GM23248 (cell line): ENCODE data around the gene USP17L22. TPM values are rescaled to one million over a fixed set of nuclear protein-coding genes. Genes with fewer than 3 reads are reported as not detected.
"Not testable (repeated sequence)": the region's sequence is repeated elsewhere in the genome, so short reads cannot be mapped to it uniquely, and the experiment has no call there.

Experiments used
- DNase-seq: peaks from one replicate; pipeline ENCODE4 v3.0.0-alpha.2; 2015
- H2AFZ ChIP-seq: fragments of 200-600 bp; sonication (generic); 2 replicates; pipeline ENCODE4 v1.6.1; 2016; ENCODE audit warnings: antibody characterized with exemption
- H3F3A ChIP-seq: fragments of 200-600 bp; sonication (generic); 2 replicates; pipeline ENCODE4 v1.6.1; 2016; ENCODE audit warnings: mild to moderate bottlenecking, antibody characterized with exemption, mixed run types; ENCODE audit not compliant: insufficient read depth
- H3K27ac ChIP-seq: fragments of 200-600 bp; sonication (generic); 2 replicates; pipeline ENCODE4 v1.5.1; 2016; ENCODE audit warnings: mild to moderate bottlenecking
- H3K27me3 ChIP-seq: fragments of 200-600 bp; sonication (generic); replicated peaks from 2 replicates; pipeline ENCODE4 v1.6.1; 2016; ENCODE audit warnings: mild to moderate bottlenecking; ENCODE audit not compliant: insufficient read depth
- H3K36me3 ChIP-seq: fragments of 200-600 bp; sonication (generic); 2 replicates; pipeline ENCODE4 v1.6.1; 2016; ENCODE audit warnings: low read depth, mild to moderate bottlenecking
- H3K4me1 ChIP-seq: fragments of 200-600 bp; sonication (generic); 2 replicates; pipeline ENCODE4 v1.6.1; 2016; ENCODE audit warnings: mild to moderate bottlenecking; ENCODE audit not compliant: insufficient read depth
- H3K4me2 ChIP-seq: fragments of 200-600 bp; sonication (generic); one replicate; pipeline ENCODE4 v1.6.1; 2016; ENCODE audit warnings: mild to moderate bottlenecking; ENCODE audit not compliant: unreplicated experiment
- H3K4me3 ChIP-seq: fragments of 200-600 bp; sonication (generic); 2 replicates; pipeline ENCODE4 v1.5.1; 2016; ENCODE audit warnings: mild to moderate bottlenecking
- H3K79me2 ChIP-seq: fragments of 200-600 bp; sonication (generic); 2 replicates; pipeline ENCODE4 v1.6.1; 2016; ENCODE audit warnings: mild to moderate bottlenecking; ENCODE audit not compliant: insufficient read depth
- H3K9ac ChIP-seq: fragments of 200-600 bp; sonication (generic); 2 replicates; pipeline ENCODE4 v1.6.1; 2016; ENCODE audit warnings: mild to moderate bottlenecking
- H3K9me2 ChIP-seq: fragments of 200-600 bp; sonication (generic); 2 replicates; pipeline ENCODE4 v1.6.1; 2016; ENCODE audit warnings: mixed run types, mild to moderate bottlenecking, moderate library complexity; ENCODE audit not compliant: insufficient read depth
- H3K9me3 ChIP-seq: fragments of 200-600 bp; sonication (generic); one replicate; pipeline ENCODE4 v1.6.1; 2017; ENCODE audit warnings: low read depth
- H4K20me1 ChIP-seq: fragments of 200-600 bp; sonication (generic); 2 replicates; pipeline ENCODE4 v1.6.0; 2016; ENCODE audit not compliant: insufficient read depth
- WGBS, 2 experiments: methylation state at CpG; one replicate each; pipeline ENCODE4 v1.1.6; 2015 to 2017; ENCODE audit warnings: low lambda C conversion rate in 2 of 2, low coverage in 1 of 2; ENCODE audit errors: missing lambda C conversion rate in 2 of 2; 5-methylcytosine and 5-hydroxymethylcytosine counted together
- in situ Hi-C: fragments of 300-500 bp; cut with MboI; formaldehyde crosslinking; loops from 2 replicates; pipeline ENCODE4 v1.15.0; 2020
- polyA plus RNA-seq: library from polyadenylated mRNA; unstranded; fragments of >200 nt; fragmentation: Nextera tagmentation; extraction: Ambion mirVana; gene quantifications from 2 replicates; pipeline ENCODE4 v1.2.1, GENCODE V29; 2016
- total RNA-seq: library from RNA; depleted of rRNA; stranded (reverse); fragments of >200 nt; shearing (Covaris generic); gene quantifications from 2 replicates; pipeline ENCODE4 v1.2.3, GENCODE V29; 2014; rRNA removed

USP17L22 gene, protein sequence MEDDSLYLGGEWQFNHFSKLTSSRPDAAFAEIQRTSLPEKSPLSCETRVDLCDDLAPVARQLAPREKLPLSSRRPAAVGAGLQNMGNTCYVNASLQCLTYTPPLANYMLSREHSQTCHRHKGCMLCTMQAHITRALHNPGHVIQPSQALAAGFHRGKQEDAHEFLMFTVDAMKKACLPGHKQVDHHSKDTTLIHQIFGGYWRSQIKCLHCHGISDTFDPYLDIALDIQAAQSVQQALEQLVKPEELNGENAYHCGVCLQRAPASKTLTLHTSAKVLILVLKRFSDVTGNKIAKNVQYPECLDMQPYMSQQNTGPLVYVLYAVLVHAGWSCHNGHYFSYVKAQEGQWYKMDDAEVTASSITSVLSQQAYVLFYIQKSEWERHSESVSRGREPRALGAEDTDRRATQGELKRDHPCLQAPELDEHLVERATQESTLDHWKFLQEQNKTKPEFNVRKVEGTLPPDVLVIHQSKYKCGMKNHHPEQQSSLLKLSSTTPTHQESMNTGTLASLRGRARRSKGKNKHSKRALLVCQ
- total RNA-seq, result not detected in 2 replicates
- not detected in 2 replicates for polyA plus RNA-seq

DNA sequence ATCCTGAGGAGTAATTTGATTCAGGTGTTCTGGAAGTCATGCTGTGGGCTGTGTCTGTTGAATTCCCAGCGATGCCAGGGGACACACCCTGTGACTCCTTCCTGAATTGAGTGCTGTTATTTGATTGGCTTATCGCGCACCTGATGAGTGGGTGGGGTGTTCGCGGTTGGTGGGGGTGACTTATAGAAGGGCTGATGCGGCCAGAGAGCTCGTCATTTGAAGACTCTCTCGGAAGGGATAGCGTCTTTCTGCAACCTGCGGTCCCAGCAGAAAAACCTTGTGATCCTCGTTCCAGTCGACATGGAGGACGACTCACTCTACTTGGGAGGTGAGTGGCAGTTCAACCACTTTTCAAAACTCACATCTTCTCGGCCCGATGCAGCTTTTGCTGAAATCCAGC lies at the start of gene USP17L22:
Gene USP17L22 (plus strand): TSS at position 301 of the 400 bp plus-strand sequence. CDS start 0 bp downstream, at position 301.
- in situ Hi-C loops, H4K20me1 ChIP-seq, H3K4me1 ChIP-seq, H3K27ac ChIP-seq, H3K4me2 ChIP-seq, H3K4me3 ChIP-seq, H3F3A ChIP-seq, H2AFZ ChIP-seq, H3K9ac ChIP-seq, DNase-seq, H3K36me3 ChIP-seq, H3K79me2 ChIP-seq, H3K9me3 ChIP-seq, H3K9me2 ChIP-seq, H3K27me3 ChIP-seq: not testable (repeated sequence)
- no CpG with 5 or more reads among the region's 15 CpGs for WGBS, 2 experiments

DNA sequence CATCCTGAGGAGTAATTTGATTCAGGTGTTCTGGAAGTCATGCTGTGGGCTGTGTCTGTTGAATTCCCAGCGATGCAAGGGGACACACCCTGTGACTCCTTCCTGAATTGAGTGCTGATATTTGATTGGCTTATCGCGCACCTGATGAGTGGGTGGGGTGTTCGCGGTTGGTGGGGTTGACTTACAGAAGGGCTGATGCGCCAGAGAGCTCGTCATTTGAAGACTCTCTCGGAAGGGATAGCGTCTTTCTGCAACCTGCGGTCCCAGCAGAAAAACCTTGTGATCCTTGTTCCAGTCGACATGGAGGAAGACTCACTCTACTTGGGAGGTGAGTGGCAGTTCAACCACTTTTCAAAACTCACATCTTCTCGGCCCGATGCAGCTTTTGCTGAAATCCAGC lies 47.6 kb upstream of the USP17L22 start, which contains the start of gene USP17L12:
Gene USP17L12 (plus strand): TSS at position 301 of the 400 bp plus-strand sequence. CDS start 0 bp downstream, at position 301.
- H3K4me2 ChIP-seq, H2AFZ ChIP-seq, H3K27ac ChIP-seq, H3K27me3 ChIP-seq, H3K79me2 ChIP-seq, H3K36me3 ChIP-seq, H3K4me3 ChIP-seq, DNase-seq, in situ Hi-C loops, H3K9me3 ChIP-seq, H4K20me1 ChIP-seq, H3F3A ChIP-seq, H3K9ac ChIP-seq, H3K4me1 ChIP-seq, H3K9me2 ChIP-seq: not testable (repeated sequence)
- WGBS, 2 experiments, result no CpG with 5 or more reads among the region's 13 CpGs

DNA sequence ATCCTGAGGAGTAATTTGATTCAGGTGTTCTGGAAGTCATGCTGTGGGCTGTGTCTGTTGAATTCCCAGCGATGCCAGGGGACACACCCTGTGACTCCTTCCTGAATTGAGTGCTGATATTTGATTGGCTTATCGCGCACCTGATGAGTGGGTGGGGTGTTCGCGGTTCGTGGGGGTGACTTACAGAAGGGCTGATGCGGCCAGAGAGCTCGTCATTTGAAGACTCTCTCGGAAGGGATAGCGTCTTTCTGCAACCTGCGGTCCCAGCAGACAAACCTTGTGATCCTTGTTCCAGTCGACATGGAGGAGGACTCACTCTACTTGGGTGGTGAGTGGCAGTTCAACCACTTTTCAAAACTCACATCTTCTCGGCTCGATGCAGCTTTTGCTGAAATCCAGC lies 42.8 kb upstream of the USP17L22 start, which contains the start of gene USP17L13:
Gene USP17L13 (plus strand): TSS at position 301 of the 400 bp plus-strand sequence. CDS start 0 bp downstream, at position 301.
- H3K4me1 ChIP-seq, H3K4me3 ChIP-seq, H4K20me1 ChIP-seq, H3K9me2 ChIP-seq, H3K27ac ChIP-seq, H3K9ac ChIP-seq, H3K4me2 ChIP-seq, in situ Hi-C loops, H2AFZ ChIP-seq, H3K9me3 ChIP-seq, H3F3A ChIP-seq, H3K27me3 ChIP-seq, H3K36me3 ChIP-seq, DNase-seq, H3K79me2 ChIP-seq: not testable (repeated sequence)
- WGBS, 2 experiments, result no CpG with 5 or more reads among the region's 14 CpGs

DNA sequence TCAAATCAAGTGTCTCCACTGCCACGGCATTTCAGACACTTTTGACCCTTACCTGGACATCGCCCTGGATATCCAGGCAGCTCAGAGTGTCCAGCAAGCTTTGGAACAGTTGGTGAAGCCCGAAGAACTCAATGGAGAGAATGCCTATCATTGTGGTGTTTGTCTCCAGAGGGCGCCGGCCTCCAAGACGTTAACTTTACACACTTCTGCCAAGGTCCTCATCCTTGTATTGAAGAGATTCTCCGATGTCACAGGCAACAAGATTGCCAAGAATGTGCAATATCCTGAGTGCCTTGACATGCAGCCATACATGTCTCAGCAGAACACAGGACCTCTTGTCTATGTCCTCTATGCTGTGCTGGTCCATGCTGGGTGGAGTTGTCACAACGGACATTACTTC lies 37.2 kb upstream of the USP17L22 start:
- in situ Hi-C loops, H2AFZ ChIP-seq, H3K36me3 ChIP-seq, H3K27ac ChIP-seq, H4K20me1 ChIP-seq, H3F3A ChIP-seq, DNase-seq, H3K79me2 ChIP-seq, H3K4me2 ChIP-seq, H3K4me3 ChIP-seq, H3K9ac ChIP-seq, H3K9me3 ChIP-seq, H3K27me3 ChIP-seq, H3K4me1 ChIP-seq, H3K9me2 ChIP-seq: not testable (repeated sequence)
- WGBS, 2 experiments, result 47 to 53% methylated on average over 5 of the region's 8 CpGs

DNA sequence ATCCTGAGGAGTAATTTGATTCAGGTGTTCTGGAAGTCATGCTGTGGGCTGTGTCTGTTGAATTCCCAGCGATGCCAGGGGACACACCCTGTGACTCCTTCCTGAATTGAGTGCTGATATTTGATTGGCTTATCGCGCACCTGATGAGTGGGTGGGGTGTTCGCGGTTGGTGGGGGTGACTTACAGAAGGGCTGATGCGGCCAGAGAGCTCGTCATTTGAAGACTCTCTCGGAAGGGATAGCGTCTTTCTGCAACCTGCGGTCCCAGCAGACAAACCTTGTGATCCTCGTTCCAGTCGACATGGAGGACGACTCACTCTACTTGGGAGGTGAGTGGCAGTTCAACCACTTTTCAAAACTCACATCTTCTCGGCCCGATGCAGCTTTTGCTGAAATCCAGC lies 33.3 kb upstream of the USP17L22 start, which contains the start of gene USP17L15:
Gene USP17L15 (plus strand): TSS at position 301 of the 400 bp plus-strand sequence. CDS start 0 bp downstream, at position 301.
- in situ Hi-C loops, H3K9me3 ChIP-seq, H3K4me2 ChIP-seq, DNase-seq, H3K79me2 ChIP-seq, H3K27ac ChIP-seq, H4K20me1 ChIP-seq, H3K9ac ChIP-seq, H3K4me3 ChIP-seq, H3K36me3 ChIP-seq, H2AFZ ChIP-seq, H3K9me2 ChIP-seq, H3F3A ChIP-seq, H3K4me1 ChIP-seq, H3K27me3 ChIP-seq: not testable (repeated sequence)
- WGBS, 2 experiments, result no CpG with 5 or more reads among the region's 15 CpGs

DNA sequence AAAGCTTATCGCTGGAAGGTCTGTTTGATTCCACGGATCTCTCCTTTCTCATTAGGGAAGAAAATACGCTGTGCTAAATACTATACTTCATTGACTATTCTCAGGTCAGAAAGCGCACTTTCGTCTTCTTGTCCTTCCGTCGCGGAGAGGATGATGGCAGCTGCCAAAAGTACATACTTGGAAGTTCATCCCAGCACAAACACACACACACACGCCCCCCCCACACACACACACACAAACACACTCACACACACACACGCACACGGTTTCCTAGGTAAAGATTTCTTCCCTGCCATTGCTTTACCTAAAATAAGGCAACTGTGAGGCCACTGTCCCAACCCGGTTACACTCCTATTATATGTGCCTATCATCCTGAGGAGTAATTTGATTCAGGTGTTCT lies 29.0 kb upstream of the USP17L22 start:
- H2AFZ ChIP-seq, H4K20me1 ChIP-seq, H3K27ac ChIP-seq, H3K79me2 ChIP-seq, H3K9ac ChIP-seq, H3F3A ChIP-seq, DNase-seq, H3K4me3 ChIP-seq, H3K4me2 ChIP-seq, H3K9me2 ChIP-seq, H3K27me3 ChIP-seq, H3K36me3 ChIP-seq, in situ Hi-C loops, H3K9me3 ChIP-seq, H3K4me1 ChIP-seq: not testable (repeated sequence)
- WGBS, 2 experiments, result 40% methylated on average over 3 to 4 of the region's 12 CpGs

DNA sequence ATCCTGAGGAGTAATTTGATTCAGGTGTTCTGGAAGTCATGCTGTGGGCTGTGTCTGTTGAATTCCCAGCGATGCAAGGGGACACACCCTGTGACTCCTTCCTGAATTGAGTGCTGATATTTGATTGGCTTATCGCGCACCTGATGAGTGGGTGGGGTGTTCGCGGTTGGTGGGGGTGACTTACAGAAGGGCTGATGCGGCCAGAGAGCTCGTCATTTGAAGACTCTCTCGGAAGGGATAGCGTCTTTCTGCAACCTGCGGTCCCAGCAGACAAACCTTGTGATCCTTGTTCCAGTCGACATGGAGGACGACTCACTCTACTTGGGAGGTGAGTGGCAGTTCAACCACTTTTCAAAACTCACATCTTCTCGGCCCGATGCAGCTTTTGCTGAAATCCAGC lies 23.8 kb upstream of the USP17L22 start, which contains the start of gene USP17L17:
Gene USP17L17 (plus strand): TSS at position 301 of the 400 bp plus-strand sequence. CDS start 0 bp downstream, at position 301.
- in situ Hi-C loops, result not testable (repeated sequence)
- 61 to 67% methylated on average over 12 of the region's 14 CpGs for WGBS, 2 experiments

More for the DNA sequence above, 23.8 kb upstream of the USP17L22 start, which contains the start of gene USP17L17:
- H3K4me1 ChIP-seq, H3K4me3 ChIP-seq, H3K9me3 ChIP-seq, H2AFZ ChIP-seq, H3K27ac ChIP-seq, H3K9ac ChIP-seq, H4K20me1 ChIP-seq, H3K79me2 ChIP-seq, H3K27me3 ChIP-seq, H3F3A ChIP-seq, H3K9me2 ChIP-seq, H3K4me2 ChIP-seq, DNase-seq, H3K36me3 ChIP-seq: not testable (repeated sequence)
